K562 treated with DMSO at 1 percent for 4 hours (cell line): Measurements from ENCODE around the gene HKDC1. TPM values are rescaled to one million over a fixed set of nuclear protein-coding genes. Genes with fewer than 3 reads are reported as not detected.

Source experiments
- total RNA-seq: library from RNA; unstranded; fragments of 300-600 nt; gene quantifications from 2 replicates; pipeline ENCODE4 v1.2.3, GENCODE V29; 2022; ENCODE audit not compliant: insufficient read depth

The HKDC1 gene
- total RNA-seq, result 0.25 and 0.32 TPM in 2 replicates

GRCh38 chr10:69220041-69220451, at the start of gene HKDC1:
Gene HKDC1, plus strand, starts transcription at chr10:69220332. Its CDS starts 104 bp downstream, at chr10:69220436.

GRCh38 chr10:69179743-69180524, 40.2 kb upstream of the HKDC1 start, which contains the start of gene SUPV3L1:
Gene SUPV3L1, plus strand, starts transcription at chr10:69180234. Its CDS starts 58 bp downstream, at chr10:69180292.

GRCh38 chr10:69278446-69278963, 58.4 kb downstream of the HKDC1 start, which contains the start of gene HK1:
Gene HK1, plus strand, starts transcription at chr10:69278496.

Other genes starting within 250 kb of the HKDC1 start
- 21.9 and 30.7 TPM in 2 replicates for gene KIFBP, start 231.5 kb upstream of the HKDC1 start, total RNA-seq
- 163 and 179 TPM in 2 replicates for gene SRGN, start 132.2 kb upstream of the HKDC1 start, total RNA-seq
- 51.1 and 51.2 TPM in 2 replicates for gene VPS26A, start 96.2 kb upstream of the HKDC1 start, total RNA-seq
- gene SUPV3L1, start 40.1 kb upstream of the HKDC1 start, total RNA-seq, result 32.1 and 36.9 TPM in 2 replicates
- gene HK1, start 58.2 kb downstream of the HKDC1 start, total RNA-seq, result 185 and 213 TPM in 2 replicates
- gene TACR2, start 196.6 kb downstream of the HKDC1 start, total RNA-seq, result 0.62 TPM in 1 of 2 replicates, not detected in the other
- 1.7 and 3.1 TPM in 2 replicates for gene TSPAN15, start 231.1 kb downstream of the HKDC1 start, total RNA-seq